Measurements from ENCODE around the gene PLAU. TPM values are rescaled to one million over a fixed set of nuclear protein-coding genes. Genes with fewer than 3 reads are reported as not detected.

Gene PLAU
- total RNA-seq, 2 experiments from 2014 or later: 0.74 to 2.0 TPM

DNA sequence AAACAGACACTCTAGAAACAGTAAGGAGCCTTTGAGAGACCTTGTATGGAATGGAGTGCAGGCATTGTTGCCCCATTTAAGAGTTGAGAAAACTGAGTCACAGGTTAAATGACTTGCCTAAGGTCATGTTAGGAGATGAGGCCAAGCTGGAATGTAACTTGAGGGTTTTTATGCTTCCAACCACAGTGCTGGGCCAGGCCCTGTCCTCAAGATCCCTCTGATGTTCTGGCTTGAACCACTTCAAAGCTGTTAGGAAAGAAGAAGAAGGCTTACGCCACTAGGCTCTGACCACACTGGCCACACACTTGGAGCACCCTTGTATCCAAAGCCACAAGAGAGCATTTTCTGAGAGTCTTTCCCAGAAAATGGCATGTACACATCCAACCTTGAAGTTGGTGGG lies 42.7 kb downstream of the PLAU start:
- H3K4me2 ChIP-seq (ENCODE audit: low read length): no peak overlapping the region
- no peak overlapping the region for H2AFZ ChIP-seq (ENCODE audit: low read length)
- no peaks in the 10 kb centered on the region for H3K36me3 ChIP-seq (ENCODE audit: insufficient read depth, low read length)
- no peak for DNase-seq (ENCODE audit: low spot score)
- no peaks in the 10 kb centered on the region for H3K79me2 ChIP-seq (ENCODE audit: insufficient read depth, low read depth, low read length)
- H3K27ac ChIP-seq (ENCODE audit: low read depth, low read length, poor library complexity, severe bottlenecking): no peak overlapping the region
- no peaks in the 10 kb centered on the region for H3K9me2 ChIP-seq (ENCODE audit: insufficient read depth, low read length)
- intact Hi-C loops (cut with micrococcal nuclease; ENCODE audit: unreplicated experiment): no loop called here
- CTCF ChIA-PET (ENCODE audit: unreplicated experiment): no interaction called here
- H3K9me3 ChIP-seq (ENCODE audit: low read length): no peaks in the 10 kb centered on the region
- BruUV-seq (replicated peaks): no TSS peak
- TF ChIP-seq, protein P1, sequence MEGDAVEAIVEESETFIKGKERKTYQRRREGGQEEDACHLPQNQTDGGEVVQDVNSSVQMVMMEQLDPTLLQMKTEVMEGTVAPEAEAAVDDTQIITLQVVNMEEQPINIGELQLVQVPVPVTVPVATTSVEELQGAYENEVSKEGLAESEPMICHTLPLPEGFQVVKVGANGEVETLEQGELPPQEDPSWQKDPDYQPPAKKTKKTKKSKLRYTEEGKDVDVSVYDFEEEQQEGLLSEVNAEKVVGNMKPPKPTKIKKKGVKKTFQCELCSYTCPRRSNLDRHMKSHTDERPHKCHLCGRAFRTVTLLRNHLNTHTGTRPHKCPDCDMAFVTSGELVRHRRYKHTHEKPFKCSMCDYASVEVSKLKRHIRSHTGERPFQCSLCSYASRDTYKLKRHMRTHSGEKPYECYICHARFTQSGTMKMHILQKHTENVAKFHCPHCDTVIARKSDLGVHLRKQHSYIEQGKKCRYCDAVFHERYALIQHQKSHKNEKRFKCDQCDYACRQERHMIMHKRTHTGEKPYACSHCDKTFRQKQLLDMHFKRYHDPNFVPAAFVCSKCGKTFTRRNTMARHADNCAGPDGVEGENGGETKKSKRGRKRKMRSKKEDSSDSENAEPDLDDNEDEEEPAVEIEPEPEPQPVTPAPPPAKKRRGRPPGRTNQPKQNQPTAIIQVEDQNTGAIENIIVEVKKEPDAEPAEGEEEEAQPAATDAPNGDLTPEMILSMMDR (conservative IDR thresholded peaks at IDR 0.05; ENCODE audit: low read length): no peak
- no peak for TF ChIP-seq EZH2phosphoT487 (IDR thresholded peaks at IDR 0.05; ENCODE audit: borderline replicate concordance, low read depth, low read length)
- peaks cover 28% of the 10 kb centered on the region for H3K4me1 ChIP-seq (ENCODE audit: insufficient read depth, low read length, poor library complexity, severe bottlenecking)
- H4K20me1 ChIP-seq (ENCODE audit: insufficient read depth, low read length): no peaks in the 10 kb centered on the region
- H3K4me3 ChIP-seq (ENCODE audit: low read depth, low read length, poor library complexity, severe bottlenecking): no peak overlapping the region
- POLR2A ChIA-PET: no interaction called here

DNA sequence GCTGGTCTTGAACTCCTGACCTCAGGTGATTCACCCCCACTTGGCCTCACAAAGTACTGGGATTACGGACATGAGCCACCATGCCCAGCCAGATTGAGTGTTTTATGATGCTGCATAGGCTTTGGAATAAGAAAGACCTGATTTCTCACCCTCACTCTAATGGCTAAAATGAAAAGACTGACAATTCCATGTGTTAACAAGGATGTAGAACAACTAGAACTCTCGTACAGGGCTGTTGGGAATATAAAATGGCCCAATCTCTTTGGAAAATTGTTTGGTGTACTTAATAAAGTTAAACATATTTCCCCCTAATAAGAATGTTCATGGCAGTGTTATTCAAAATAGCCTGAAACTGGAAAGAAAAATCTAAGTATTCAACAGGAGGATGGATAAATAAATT lies 43.8 kb downstream of the PLAU start:
- no peaks in the 10 kb centered on the region for H3K36me3 ChIP-seq (ENCODE audit: insufficient read depth, low read length)
- TF ChIP-seq, protein P1 (conservative IDR thresholded peaks at IDR 0.05; ENCODE audit: low read length): no peak
- no peak for TF ChIP-seq EZH2phosphoT487 (IDR thresholded peaks at IDR 0.05; ENCODE audit: borderline replicate concordance, low read depth, low read length)
- intact Hi-C loops (cut with micrococcal nuclease; ENCODE audit: unreplicated experiment): loop anchor here (5.0 kb wide), 2 partner anchors 78 to 112 kb away; no protein-coding TSS in a partner anchor
- H3K4me3 ChIP-seq (ENCODE audit: low read depth, low read length, poor library complexity, severe bottlenecking): no peak overlapping the region
- DNase-seq (ENCODE audit: low spot score): no peak
- no peaks in the 10 kb centered on the region for H3K9me3 ChIP-seq (ENCODE audit: low read length)
- no peaks in the 10 kb centered on the region for H4K20me1 ChIP-seq (ENCODE audit: insufficient read depth, low read length)
- no peak overlapping the region for H3K27ac ChIP-seq (ENCODE audit: low read depth, low read length, poor library complexity, severe bottlenecking)
- ChIA-PET POLR2A (no interaction called here), CTCF (ENCODE audit: unreplicated experiment) (no interaction called here)
- H3K4me2 ChIP-seq (ENCODE audit: low read length): no peak overlapping the region
- no peak overlapping the region for H2AFZ ChIP-seq (ENCODE audit: low read length)
- no TSS peak for BruUV-seq (replicated peaks)
- no peaks in the 10 kb centered on the region for H3K9me2 ChIP-seq (ENCODE audit: insufficient read depth, low read length)
- H3K79me2 ChIP-seq (ENCODE audit: insufficient read depth, low read depth, low read length): no peaks in the 10 kb centered on the region
- peaks cover 39% of the 10 kb centered on the region for H3K4me1 ChIP-seq (ENCODE audit: insufficient read depth, low read length, poor library complexity, severe bottlenecking)

- H2AFZ ChIP-seq (ENCODE audit: low read length): no peak overlapping the region
- ChIA-PET CTCF (ENCODE audit: unreplicated experiment) (interaction anchor here (1.2 kb wide), 2 partner anchors 15 to 76 kb away, joined by 3 to 6 read pairs; no protein-coding TSS in a partner anchor), POLR2A (interaction anchor here (0.6 to 1.8 kb wide), 2 partner anchors 10 to 67 kb away, joined by 3 to 5 read pairs; no protein-coding TSS in a partner anchor)
- no peaks in the 10 kb centered on the region for H3K9me3 ChIP-seq (ENCODE audit: low read length)
- no peaks in the 10 kb centered on the region for H4K20me1 ChIP-seq (ENCODE audit: insufficient read depth, low read length)
- no peak for TF ChIP-seq EZH2phosphoT487 (IDR thresholded peaks at IDR 0.05; ENCODE audit: borderline replicate concordance, low read depth, low read length)
- TF ChIP-seq, protein P1 (conservative IDR thresholded peaks at IDR 0.05; ENCODE audit: low read length): no peak
- BruUV-seq (replicated peaks): no TSS peak
- peak overlapping the region; percentile 82; the same call in 1 of the 2 replicates for H3K4me2 ChIP-seq (ENCODE audit: low read length)
- no peaks in the 10 kb centered on the region for H3K79me2 ChIP-seq (ENCODE audit: insufficient read depth, low read depth, low read length)
- intact Hi-C loops (cut with micrococcal nuclease; ENCODE audit: unreplicated experiment): loop anchor here (2.0 to 5.0 kb wide), 5 partner anchors 43 to 125 kb away; partner anchors contain the start of gene VCL
- H3K9me2 ChIP-seq (ENCODE audit: insufficient read depth, low read length): no peaks in the 10 kb centered on the region
- no peak overlapping the region for H3K27ac ChIP-seq (ENCODE audit: low read depth, low read length, poor library complexity, severe bottlenecking)
- no peak overlapping the region for H3K4me3 ChIP-seq (ENCODE audit: low read depth, low read length, poor library complexity, severe bottlenecking)
- no peaks in the 10 kb centered on the region for H3K36me3 ChIP-seq (ENCODE audit: insufficient read depth, low read length)
- DNase-seq (ENCODE audit: low spot score): no peak
- H3K4me1 ChIP-seq (ENCODE audit: insufficient read depth, low read length, poor library complexity, severe bottlenecking): peaks cover 49% of the 10 kb centered on the region
Measured at GRCh38 chr10:73955719-73956118, 44.8 kb downstream of the PLAU start.

Measured in OCI-LY7 (cell line).